HepG2 (cell line): ENCODE results near the gene ATP5MK. TPM values are rescaled to one million over a fixed set of nuclear protein-coding genes. Genes with fewer than 3 reads are reported as not detected.

Source experiments
- AHDC1 ChIP-seq: sonication (generic); formaldehyde crosslinking; IDR thresholded peaks from 2 replicates; pipeline ENCODE4 v1.5.1; 2020; ENCODE audit warnings: mild to moderate bottlenecking, missing genetic modification reagents, borderline replicate concordance
- CHD2 ChIP-seq: IDR thresholded peaks from 2 replicates; pipeline ENCODE4 v1.6.1; 2011; ENCODE audit warnings: low read depth, low read length, improper control_type of control experiment
- ETS1 ChIP-seq: sonication (generic); formaldehyde crosslinking; IDR thresholded peaks from 2 replicates; pipeline ENCODE4 v1.4.0; 2020; ENCODE audit warnings: missing genetic modification reagents
- FOXP1 ChIP-seq, 2 experiments: fragments of 450-650 bp in 1 of 2; IDR thresholded peaks; 2 replicates each; pipeline ENCODE4 v1.6.1; 2017 to 2018; ENCODE audit warnings: antibody characterized with exemption in 1 of 2
- JDP2 ChIP-seq: sonication (generic); formaldehyde crosslinking; IDR thresholded peaks from 2 replicates; pipeline ENCODE4 v1.8.1; 2022; ENCODE audit warnings: missing genetic modification reagents, borderline replicate concordance
- KAT2B ChIP-seq: fragments of 150-350 bp; IDR thresholded peaks from 2 replicates; pipeline ENCODE4 v1.6.1; 2014; ENCODE audit warnings: low read depth, low read length, borderline replicate concordance
- KDM1A ChIP-seq: IDR thresholded peaks from 2 replicates; pipeline ENCODE4 v1.6.1; 2016; ENCODE audit warnings: missing compliant biosample characterization
- KLF9 ChIP-seq: IDR thresholded peaks from 2 replicates; pipeline ENCODE4 v1.6.1; 2016; ENCODE audit warnings: low read depth
- ONECUT2 ChIP-seq: sonication (generic); formaldehyde crosslinking; IDR thresholded peaks from 2 replicates; pipeline ENCODE4 v1.4.0; 2020; ENCODE audit warnings: missing genetic modification reagents
- RBM22 ChIP-seq: fragments of 200-400 bp; formaldehyde crosslinking; optimal IDR thresholded peaks from 2 replicates; pipeline ENCODE3; 2017; ENCODE audit warnings: mild to moderate bottlenecking, low read length, moderate library complexity
- THAP11 ChIP-seq: IDR thresholded peaks from 2 replicates; pipeline ENCODE4 v1.6.1; 2016; ENCODE audit warnings: missing biosample characterization, missing genetic modification reagents
- XBP1 ChIP-seq: sonication (generic); formaldehyde crosslinking; IDR thresholded peaks from 2 replicates; pipeline ENCODE4 v1.5.0; 2020; ENCODE audit warnings: missing genetic modification reagents
- ZFP91 ChIP-seq: sonication (generic); formaldehyde crosslinking; IDR thresholded peaks from 2 replicates; pipeline ENCODE4 v1.9.0; 2022; ENCODE audit warnings: missing genetic modification reagents, mild to moderate bottlenecking, borderline replicate concordance
- ZIK1 ChIP-seq: sonication (generic); formaldehyde crosslinking; IDR thresholded peaks from 2 replicates; pipeline ENCODE4 v1.5.0; 2020; ENCODE audit warnings: mild to moderate bottlenecking, low read depth, missing genetic modification reagents, borderline replicate concordance
- ZNF329 ChIP-seq: sonication (generic); formaldehyde crosslinking; IDR thresholded peaks from 2 replicates; pipeline ENCODE4 v1.9.0; 2021; ENCODE audit warnings: low read depth, mild to moderate bottlenecking, missing genetic modification reagents
- ZNF713 ChIP-seq: sonication (generic); formaldehyde crosslinking; IDR thresholded peaks from 2 replicates; pipeline ENCODE4 v1.4.0; 2020; ENCODE audit warnings: mild to moderate bottlenecking, missing genetic modification reagents
- ZNF841 ChIP-seq: sonication (generic); formaldehyde crosslinking; IDR thresholded peaks from 2 replicates; pipeline ENCODE4 v1.8.1; 2023; ENCODE audit warnings: missing genetic modification reagents, borderline replicate concordance
- polyA plus RNA-seq, 8 experiments: library from polyadenylated mRNA; depleted of rRNA in 3 of 8; stranded (reverse) in 7 of 8; unstranded in 1 of 8; fragments of >200 nt; fragmentation: Illumina TruSeq in 4 of 8; extraction: Trizol in 4 of 8; gene quantifications; 2 replicates each; pipeline versions ENCODE4 v1.2.1 to v1.2.3, GENCODE V29; 2011 to 2016; ENCODE audit warnings: low read depth in 4 of 8, missing spikeins in 1 of 8, mixed read lengths in 1 of 8; ENCODE audit not compliant: insufficient read depth in 1 of 8
- total RNA-seq, 5 experiments: library from RNA; depleted of rRNA; stranded (reverse); fragments of >200 nt; fragmentation: Illumina TruSeq; extraction: Trizol; gene quantifications; 2 replicates each; pipeline ENCODE4 v1.2.3, GENCODE V29; 2016; ENCODE audit warnings: low read depth in 1 of 5
- TF ChIP-seq, protein P1 (sequence below): sonication (generic); formaldehyde crosslinking; IDR thresholded peaks from 2 replicates; pipeline ENCODE4 v1.8.0; 2022; ENCODE audit warnings: low read depth, missing genetic modification reagents
- TF ChIP-seq, protein P2 (sequence below): sonication (generic); formaldehyde crosslinking; IDR thresholded peaks from 2 replicates; pipeline ENCODE4 v1.4.0; 2020; ENCODE audit warnings: missing genetic modification reagents; ENCODE audit errors: not compliant biosample characterization

The ATP5MK gene
- total and polyA plus RNA-seq, 2 of the 13 experiments (the other 11 are each of a cell fraction or from before 2014, with no cell fraction given), result 312 to 517 TPM

DNA sequence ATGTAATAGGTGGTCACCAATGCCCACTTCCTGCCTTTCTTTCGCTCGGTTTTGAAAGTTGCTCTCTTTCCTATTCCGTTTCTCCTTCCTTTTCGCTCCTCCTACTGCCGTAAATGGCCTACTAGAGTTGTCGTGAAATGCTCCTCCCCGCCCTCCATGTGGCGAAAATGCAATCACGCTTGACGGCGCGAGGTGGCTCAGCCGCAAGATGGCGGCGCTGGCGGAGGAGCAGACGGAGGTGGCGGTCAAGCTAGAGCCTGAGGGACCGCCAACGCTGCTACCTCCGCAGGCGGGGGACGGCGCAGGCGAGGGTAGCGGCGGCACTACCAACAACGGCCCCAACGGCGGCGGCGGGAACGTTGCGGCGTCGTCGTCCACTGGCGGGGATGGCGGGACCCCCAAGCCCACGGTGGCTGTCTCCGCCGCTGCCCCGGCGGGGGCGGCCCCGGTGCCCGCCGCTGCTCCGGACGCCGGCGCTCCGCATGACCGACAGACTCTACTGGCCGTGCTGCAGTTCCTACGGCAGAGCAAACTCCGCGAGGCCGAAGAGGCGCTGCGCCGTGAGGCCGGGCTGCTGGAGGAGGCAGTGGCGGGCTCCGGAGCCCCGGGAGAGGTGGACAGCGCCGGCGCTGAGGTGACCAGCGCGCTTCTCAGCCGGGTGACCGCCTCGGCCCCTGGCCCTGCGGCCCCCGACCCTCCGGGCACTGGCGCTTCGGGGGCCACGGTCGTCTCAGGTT, 28.3 kb downstream of the ATP5MK start, which contains the start of gene TAF5 (continued):
- TF ChIP-seq ETS1 (0 out of 2 replicates have a peak, but pooled peaks have one; percentile 39), ZFP91 (CRISPR knock-in tag) (peak; percentile 95), RBM22 (no peak), THAP11 (CRISPR knock-in tag) (peak; percentile 95), KLF9 (CRISPR knock-in tag) (no peak), ZIK1 (no peak), ZNF841 (CRISPR knock-in tag) (no peak), JDP2 (no peak; the same call in 1 of the 2 replicates), KDM1A (CRISPR knock-in tag) (no peak), ZNF329 (CRISPR knock-in tag) (peak; percentile 44; the same call in 1 of the 2 replicates), KAT2B (no peak), FOXP1 (IDR thresholded peaks at IDR 0.05) (no peak), FOXP1 (CRISPR knock-in tag; IDR thresholded peaks at IDR 0.05) (0 out of 2 replicates have a peak, but pooled peaks have one; percentile 18), AHDC1 (CRISPR knock-in tag) (no peak), CHD2 (no peak), ONECUT2 (CRISPR knock-in tag) (no peak), ZNF713 (no peak), XBP1 (no peak)
- TF ChIP-seq, protein P1, sequence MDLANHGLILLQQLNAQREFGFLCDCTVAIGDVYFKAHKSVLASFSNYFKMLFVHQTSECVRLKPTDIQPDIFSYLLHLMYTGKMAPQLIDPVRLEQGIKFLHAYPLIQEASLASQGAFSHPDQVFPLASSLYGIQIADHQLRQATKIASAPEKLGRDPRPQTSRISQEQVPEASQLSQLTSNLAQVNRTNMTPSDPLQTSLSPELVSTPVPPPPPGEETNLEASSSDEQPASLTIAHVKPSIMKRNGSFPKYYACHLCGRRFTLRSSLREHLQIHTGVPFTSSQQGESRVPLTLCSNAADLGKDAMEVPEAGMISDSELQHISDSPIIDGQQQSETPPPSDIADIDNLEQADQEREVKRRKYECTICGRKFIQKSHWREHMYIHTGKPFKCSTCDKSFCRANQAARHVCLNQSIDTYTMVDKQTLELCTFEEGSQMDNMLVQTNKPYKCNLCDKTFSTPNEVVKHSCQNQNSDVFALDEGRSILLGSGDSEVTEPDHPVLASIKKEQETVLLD (CRISPR knock-in tag), result peak; percentile 43; the same call in 1 of the 2 replicates
- TF ChIP-seq, protein P2, sequence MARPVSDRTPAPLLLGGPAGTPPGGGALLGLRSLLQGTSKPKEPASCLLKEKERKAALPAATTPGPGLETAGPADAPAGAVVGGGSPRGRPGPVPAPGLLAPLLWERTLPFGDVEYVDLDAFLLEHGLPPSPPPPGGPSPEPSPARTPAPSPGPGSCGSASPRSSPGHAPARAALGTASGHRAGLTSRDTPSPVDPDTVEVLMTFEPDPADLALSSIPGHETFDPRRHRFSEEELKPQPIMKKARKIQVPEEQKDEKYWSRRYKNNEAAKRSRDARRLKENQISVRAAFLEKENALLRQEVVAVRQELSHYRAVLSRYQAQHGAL (CRISPR knock-in tag), result no peak
